ENCODE data around the gene BUD31.

DNA sequence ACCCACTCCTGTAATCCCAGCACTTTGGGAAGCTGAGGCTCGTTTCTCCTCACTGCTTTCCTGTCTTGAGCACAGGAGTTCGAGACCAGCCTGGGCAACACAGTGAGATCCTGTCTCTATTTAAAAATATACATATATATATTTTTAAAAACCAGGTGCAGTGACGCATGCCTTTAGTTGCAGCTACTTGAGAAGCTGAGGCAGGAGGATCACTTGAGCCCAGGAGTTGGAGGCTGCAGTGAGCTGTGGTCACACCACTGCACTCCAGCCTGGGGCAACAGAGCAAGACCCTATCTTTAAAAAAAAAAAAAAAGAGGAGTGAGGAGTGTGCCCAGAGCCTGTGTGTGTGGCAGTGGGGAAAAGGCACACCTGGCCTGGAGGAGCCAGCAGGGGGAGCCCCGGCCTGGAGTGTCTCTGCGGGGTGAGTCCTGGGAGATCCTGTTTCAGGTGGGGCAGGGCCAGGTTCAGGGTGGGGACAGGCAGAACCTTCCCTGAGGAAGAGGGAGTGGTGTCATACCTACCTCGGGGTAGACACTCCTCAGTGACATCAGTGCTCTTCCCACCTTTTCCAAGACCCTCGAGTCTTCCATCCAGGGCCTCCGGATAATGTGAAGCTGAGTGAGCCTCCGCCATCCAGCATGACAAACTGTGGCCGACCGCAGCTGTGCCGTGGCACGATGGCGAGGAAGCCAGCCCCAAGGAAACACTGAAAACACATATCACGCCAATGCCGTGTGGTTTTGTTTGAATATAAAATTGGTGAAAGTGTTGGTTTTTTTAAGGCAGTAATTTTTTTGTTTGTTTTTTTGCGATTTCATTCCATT, 43.2 kb upstream of the BUD31 start:
- TF ChIP-seq, protein P1, sequence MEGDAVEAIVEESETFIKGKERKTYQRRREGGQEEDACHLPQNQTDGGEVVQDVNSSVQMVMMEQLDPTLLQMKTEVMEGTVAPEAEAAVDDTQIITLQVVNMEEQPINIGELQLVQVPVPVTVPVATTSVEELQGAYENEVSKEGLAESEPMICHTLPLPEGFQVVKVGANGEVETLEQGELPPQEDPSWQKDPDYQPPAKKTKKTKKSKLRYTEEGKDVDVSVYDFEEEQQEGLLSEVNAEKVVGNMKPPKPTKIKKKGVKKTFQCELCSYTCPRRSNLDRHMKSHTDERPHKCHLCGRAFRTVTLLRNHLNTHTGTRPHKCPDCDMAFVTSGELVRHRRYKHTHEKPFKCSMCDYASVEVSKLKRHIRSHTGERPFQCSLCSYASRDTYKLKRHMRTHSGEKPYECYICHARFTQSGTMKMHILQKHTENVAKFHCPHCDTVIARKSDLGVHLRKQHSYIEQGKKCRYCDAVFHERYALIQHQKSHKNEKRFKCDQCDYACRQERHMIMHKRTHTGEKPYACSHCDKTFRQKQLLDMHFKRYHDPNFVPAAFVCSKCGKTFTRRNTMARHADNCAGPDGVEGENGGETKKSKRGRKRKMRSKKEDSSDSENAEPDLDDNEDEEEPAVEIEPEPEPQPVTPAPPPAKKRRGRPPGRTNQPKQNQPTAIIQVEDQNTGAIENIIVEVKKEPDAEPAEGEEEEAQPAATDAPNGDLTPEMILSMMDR (conservative IDR thresholded peaks at IDR 0.05; ENCODE audit: low read depth, low read length), result peak; percentile 19; the same call in 1 of the 2 replicates
- TF ChIP-seq MXI1 (IDR thresholded peaks at IDR 0.05; ENCODE audit: borderline replicate concordance, low read depth, low read length) (no peak), BHLHE40 (IDR thresholded peaks at IDR 0.05; ENCODE audit: low read depth, low read length) (no peak), POLR2A (IDR thresholded peaks at IDR 0.05; ENCODE audit: low read depth, low read length) (no peak)

All from IMR-90 (cell line).